ENCODE data around the gene MPPED1. TPM values are rescaled to one million over a fixed set of nuclear protein-coding genes. Genes with fewer than 3 reads are reported as not detected.

The MPPED1 gene
- total RNA-seq, 3 donors from 2014 or later, result 0.17 TPM; not detected in 2

DNA sequence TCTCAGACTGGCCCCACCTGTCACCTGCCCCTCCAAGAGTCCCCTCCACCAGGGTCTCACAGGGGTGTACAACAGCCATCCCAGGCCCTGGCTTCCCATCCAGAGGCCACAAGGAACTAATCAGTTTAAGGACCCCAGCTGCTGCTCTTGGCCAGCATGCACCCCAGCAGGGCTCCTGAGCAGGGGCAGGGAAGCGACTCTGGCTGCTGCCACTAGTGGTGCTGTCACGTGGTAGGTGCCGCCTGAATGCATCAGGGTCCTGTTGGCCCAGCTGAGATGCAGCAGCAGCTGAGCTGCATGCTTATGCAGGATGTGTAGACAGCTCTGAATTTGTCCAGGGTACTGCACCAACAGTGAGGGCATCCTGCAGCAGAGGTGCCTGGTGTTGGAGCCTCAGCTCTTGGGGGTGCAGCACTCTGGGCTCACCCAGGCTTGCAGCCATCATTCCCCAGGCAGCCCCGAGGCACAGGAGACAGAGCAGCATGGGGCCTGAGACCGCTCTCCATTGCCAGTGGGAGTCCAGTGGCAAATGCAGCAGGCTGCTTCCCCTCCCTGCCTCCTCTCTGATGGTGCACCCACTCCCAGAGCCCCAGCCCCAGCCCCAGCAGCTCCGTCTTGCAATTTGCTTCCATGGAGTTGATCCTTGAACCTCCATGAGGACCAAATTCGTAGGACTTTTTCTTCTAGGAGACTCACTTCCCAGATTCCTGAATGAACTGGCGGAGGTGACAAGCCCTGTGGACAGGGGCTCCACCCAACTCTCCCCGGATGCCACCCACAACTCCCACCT lies 98.7 kb downstream of the MPPED1 start:
- no peaks in the 10 kb centered on the region for H3K4me1 ChIP-seq (ENCODE audit: low read depth)
- H3K36me3 ChIP-seq (ENCODE audit: low read depth), result no peaks in the 10 kb centered on the region
- DNase-seq (no peak), ATAC-seq (no peak)
- no peak overlapping the region for H3K4me3 ChIP-seq
- intact Hi-C loops (cut with DNase I, micrococcal nuclease), result no loop called here
- H3K9me3 ChIP-seq, result no peaks in the 10 kb centered on the region
- TF ChIP-seq, protein P1, sequence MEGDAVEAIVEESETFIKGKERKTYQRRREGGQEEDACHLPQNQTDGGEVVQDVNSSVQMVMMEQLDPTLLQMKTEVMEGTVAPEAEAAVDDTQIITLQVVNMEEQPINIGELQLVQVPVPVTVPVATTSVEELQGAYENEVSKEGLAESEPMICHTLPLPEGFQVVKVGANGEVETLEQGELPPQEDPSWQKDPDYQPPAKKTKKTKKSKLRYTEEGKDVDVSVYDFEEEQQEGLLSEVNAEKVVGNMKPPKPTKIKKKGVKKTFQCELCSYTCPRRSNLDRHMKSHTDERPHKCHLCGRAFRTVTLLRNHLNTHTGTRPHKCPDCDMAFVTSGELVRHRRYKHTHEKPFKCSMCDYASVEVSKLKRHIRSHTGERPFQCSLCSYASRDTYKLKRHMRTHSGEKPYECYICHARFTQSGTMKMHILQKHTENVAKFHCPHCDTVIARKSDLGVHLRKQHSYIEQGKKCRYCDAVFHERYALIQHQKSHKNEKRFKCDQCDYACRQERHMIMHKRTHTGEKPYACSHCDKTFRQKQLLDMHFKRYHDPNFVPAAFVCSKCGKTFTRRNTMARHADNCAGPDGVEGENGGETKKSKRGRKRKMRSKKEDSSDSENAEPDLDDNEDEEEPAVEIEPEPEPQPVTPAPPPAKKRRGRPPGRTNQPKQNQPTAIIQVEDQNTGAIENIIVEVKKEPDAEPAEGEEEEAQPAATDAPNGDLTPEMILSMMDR (IDR thresholded peaks at IDR 0.05), result no peak

DNA sequence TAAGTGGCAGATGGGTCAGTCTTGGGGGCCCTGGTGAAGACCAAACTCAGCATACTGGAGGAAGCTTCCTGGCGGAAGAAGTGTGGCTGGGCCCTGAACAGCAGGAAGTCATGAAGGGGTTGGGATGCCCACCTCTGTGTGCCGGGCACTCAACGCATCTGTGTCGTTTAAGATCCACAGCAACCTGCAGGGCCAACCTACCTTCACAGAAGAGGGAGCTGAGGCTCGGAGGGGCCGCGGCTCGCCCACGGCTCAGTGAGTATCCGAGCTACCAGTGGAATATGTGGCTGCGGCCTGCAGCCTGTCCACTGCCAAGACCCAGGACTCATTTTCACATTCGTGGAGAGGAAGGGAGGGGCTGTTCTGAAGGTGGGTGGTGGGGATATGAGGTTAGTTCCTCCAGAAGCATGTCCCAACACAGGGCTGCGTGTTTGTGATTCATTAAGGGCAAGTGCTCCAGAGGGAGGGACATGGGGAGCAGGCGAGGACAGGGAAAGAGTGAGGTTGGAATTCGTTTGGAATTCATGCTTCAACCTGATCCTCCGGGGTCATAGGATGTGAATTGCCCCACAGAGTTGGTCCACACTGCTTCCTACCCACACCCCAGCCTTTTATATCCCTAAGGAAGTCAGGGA lies 99.6 kb downstream of the MPPED1 start:
- intact Hi-C loops (cut with DNase I, micrococcal nuclease), result no loop called here

DNA sequence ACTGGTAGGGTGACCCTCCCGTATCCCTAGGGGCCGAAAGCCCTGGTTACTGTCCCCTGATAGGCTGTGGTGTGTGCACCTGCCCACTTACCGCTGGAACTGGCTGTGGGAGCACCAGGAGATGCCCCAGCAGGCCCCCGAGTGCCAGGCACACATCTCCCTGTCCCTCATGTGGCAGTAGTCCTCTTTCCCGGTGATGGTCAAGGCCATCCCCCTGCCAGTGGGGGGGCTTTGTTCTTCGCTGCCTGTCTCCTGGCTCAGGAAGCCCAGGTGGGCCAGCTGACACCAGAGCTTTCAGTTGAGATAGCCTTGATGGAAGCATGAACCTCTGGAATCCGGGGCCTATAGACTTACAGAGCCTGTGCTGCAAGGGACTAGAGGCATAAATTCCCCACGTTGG lies 100.5 kb downstream of the MPPED1 start:
- Histone ChIP-seq H3K36me3 (ENCODE audit: low read depth) (no peaks in the 10 kb centered on the region), H3K4me3 (no peak overlapping the region), H3K4me1 (ENCODE audit: low read depth) (no peaks in the 10 kb centered on the region), H3K9me3 (no peaks in the 10 kb centered on the region)
- TF ChIP-seq, protein P1 (IDR thresholded peaks at IDR 0.05), result no peak
- DNase-seq, result no peak
- intact Hi-C loops (cut with DNase I, micrococcal nuclease), result no loop called here
- no peak for ATAC-seq

More for the DNA sequence above, 99.6 kb downstream of the MPPED1 start:
- ATAC-seq (no peak), DNase-seq (no peak)
- TF ChIP-seq, protein P1 (IDR thresholded peaks at IDR 0.05), result no peak
- no peaks in the 10 kb centered on the region for H3K9me3 ChIP-seq
- no peaks in the 10 kb centered on the region for H3K36me3 ChIP-seq (ENCODE audit: low read depth)
- H3K4me1 ChIP-seq (ENCODE audit: low read depth), result no peaks in the 10 kb centered on the region
- no peak overlapping the region for H3K4me3 ChIP-seq

DNA sequence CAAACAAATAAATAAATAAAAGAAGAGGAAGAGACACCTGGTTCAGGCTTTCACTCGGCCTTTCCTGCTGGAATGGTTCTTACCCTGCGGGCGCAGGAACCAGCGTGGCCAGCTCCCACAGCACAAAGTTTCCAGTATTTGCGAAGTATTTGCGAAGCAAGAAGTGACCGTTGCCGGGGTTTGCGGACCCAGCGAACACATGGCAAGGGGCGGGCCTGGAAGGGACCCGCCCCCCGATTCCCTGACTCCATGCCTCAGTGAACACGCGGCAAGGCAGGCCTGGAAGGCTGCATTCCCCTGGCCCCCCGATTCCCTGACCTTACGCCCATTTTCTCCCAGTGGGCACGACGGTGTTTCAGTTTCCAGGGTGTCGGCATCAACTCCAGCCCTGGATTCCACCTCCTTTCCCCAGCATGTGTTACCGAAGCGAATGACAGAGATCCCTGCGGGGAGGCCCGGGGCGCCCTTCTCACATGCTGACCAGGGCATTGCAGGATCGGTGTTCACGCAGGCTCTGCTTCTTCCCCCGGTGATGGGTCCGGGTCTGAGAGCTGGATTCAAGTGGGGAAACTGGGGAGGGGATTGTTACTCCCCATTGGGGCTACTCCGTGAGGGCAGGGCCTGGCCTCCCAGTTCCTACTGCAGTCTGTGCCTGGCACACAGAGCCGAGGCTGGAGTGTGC lies 102.8 kb downstream of the MPPED1 start:
- DNase-seq, result no peak
- intact Hi-C loops (cut with DNase I, micrococcal nuclease), result no loop called here
- Histone ChIP-seq H3K36me3 (ENCODE audit: low read depth) (no peaks in the 10 kb centered on the region), H3K4me1 (ENCODE audit: low read depth) (no peaks in the 10 kb centered on the region), H3K9me3 (no peaks in the 10 kb centered on the region), H3K4me3 (no peak overlapping the region)
- TF ChIP-seq, protein P1 (IDR thresholded peaks at IDR 0.05), result no peak
- ATAC-seq, result no peak

DNA sequence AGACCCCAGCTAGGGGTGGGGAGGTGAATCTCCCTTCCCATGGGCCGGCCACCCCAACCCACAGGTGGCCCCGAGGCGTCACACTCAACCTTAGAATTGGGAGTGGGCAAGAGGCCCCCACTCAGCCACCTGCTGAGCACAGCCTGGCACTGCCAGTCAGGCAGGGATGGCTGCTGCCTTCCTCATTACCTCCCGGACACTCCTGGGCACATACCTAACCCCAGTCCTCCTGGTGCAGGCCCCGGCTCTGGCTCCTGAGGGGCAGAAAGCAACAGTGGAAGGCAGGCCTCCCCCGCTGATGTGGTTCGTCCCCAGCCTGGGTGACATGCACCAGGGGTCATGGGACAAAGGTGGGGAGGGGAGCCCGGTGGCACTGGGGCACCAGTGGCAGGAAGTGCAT lies 103.6 kb downstream of the MPPED1 start:
- H3K9me3 ChIP-seq, result no peaks in the 10 kb centered on the region
- TF ChIP-seq, protein P1 (IDR thresholded peaks at IDR 0.05), result no peak
- no peak overlapping the region for H3K4me3 ChIP-seq
- H3K36me3 ChIP-seq (ENCODE audit: low read depth), result no peaks in the 10 kb centered on the region
- H3K4me1 ChIP-seq (ENCODE audit: low read depth), result no peaks in the 10 kb centered on the region
- ATAC-seq (no peak), DNase-seq (no peak)
- intact Hi-C loops (cut with DNase I, micrococcal nuclease), result no loop called here
